ENCODE results near the gene STRN4.

DNA sequence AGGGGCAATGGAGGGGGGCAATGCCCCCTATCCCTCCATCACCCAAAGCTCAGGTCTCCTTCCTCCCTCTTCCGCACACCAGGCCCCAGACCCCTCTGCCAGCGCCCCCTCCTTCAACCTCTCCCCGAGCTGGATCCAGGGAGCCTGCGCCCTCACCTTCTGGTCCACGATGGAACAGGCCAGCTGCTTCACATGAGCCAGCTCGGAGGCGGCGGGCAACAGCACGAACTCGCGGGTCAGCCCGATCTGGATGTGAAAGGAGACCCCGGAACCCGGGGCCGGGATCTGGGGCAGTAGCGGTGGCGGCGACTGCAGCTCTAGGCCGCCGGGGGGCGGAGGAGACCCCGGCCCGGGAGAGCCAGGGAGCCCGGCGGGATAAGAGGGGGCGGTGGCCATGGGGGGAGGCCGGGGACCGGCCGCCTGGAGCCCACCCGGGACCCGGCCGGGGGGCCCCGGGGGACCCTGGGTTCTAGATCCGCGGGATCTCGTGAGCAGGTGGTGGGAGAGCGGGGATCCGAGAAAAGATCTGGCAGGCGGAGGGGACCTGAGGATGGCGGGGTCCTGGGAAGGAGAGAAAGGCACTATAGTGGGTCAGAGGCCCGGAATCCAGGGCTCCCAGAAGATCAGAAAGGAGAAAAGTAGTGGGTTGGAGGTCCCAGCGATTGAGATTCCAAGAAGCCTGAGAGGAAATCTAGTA, 30.1 kb downstream of the STRN4 start:
- TF ChIP-seq GATA3 (IDR thresholded peaks at IDR 0.05; ENCODE audit: low read depth, low read length) (no peak), GATA2 (IDR thresholded peaks at IDR 0.05; ENCODE audit: low read depth, low read length) (no peak)

All from SH-SY5Y (cell line).